ENCODE results near the gene AP3S2. TPM values are rescaled to one million over a fixed set of nuclear protein-coding genes. Genes with fewer than 3 reads are reported as not detected.

AP3S2 gene
- total RNA-seq, 1 donor from 2014 or later, result 46.9 TPM

- intact Hi-C loops (cut with DNase I), result no loop called here
- DNase-seq (ENCODE audit: missing footprints), result no peak
- no peak for ATAC-seq
Measured at GRCh38 chr15:89810837-89811236, 83.0 kb downstream of the AP3S2 start.

DNA sequence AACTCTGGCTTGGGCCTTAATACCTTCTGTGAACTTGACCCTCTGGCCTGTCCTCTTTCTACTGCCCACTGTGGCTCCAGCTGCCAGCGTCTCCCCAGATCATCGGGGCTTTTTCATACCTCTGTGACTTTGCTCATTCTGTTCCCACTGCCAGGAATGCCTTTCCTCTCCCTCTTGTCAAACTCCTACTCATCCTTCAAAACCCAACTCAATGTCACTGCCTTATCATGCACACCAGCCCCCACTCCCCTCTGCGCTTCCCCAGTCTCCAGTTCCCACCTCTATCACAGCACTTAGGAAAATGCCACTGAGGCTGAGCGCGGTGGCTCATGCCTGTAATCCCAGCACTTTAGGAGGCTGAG is 84.0 kb downstream of the AP3S2 start:
- ATAC-seq (no peak), DNase-seq (ENCODE audit: missing footprints) (no peak)
- intact Hi-C loops (cut with DNase I), result no loop called here

DNA sequence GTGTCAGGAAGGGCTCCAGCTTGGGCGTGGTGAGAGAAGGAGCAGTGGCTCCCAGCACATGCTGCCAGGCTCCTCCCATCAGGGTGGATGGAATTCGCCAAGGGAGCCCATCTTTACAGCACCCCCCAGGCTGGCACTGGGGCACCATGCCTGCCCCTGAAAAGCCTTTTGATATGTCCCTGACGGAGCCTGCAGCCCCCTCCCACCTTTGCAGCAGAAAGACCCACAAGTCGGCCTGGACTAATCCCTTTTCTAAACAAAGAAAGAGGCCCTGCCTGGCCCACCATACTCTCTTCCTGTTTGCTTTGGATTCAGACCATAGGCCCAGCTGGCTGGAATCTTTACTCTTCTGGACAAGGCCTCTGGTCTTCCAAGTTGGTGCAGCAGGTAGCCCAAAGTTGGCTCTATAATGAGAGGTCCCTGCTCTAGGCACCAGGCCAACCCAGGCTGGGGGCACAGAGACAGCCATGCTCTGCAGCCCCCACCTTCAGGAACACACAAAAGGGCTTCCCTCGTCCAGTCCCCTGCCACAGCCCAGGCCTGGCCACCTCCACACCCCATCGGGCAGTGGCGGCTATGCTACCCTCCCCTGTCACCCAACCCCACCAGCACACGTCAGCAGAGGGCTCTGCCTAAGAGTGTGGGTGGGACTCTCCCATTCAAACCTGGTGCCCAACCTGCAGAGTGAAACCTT is 84.6 kb downstream of the AP3S2 start:
- DNase-seq (ENCODE audit: missing footprints) (no peak), ATAC-seq (no peak)
- intact Hi-C loops (cut with DNase I), result no loop called here

- DNase-seq (ENCODE audit: missing footprints) (no peak), ATAC-seq (no peak)
- intact Hi-C loops (cut with DNase I), result no loop called here
Measured at GRCh38 chr15:89808160-89808870, 85.5 kb downstream of the AP3S2 start.

- intact Hi-C loops (cut with DNase I), result no loop called here
- no peak for ATAC-seq
- DNase-seq (ENCODE audit: missing footprints), result no peak
Measured at GRCh38 chr15:89807689-89808088, 86.1 kb downstream of the AP3S2 start.

DNA sequence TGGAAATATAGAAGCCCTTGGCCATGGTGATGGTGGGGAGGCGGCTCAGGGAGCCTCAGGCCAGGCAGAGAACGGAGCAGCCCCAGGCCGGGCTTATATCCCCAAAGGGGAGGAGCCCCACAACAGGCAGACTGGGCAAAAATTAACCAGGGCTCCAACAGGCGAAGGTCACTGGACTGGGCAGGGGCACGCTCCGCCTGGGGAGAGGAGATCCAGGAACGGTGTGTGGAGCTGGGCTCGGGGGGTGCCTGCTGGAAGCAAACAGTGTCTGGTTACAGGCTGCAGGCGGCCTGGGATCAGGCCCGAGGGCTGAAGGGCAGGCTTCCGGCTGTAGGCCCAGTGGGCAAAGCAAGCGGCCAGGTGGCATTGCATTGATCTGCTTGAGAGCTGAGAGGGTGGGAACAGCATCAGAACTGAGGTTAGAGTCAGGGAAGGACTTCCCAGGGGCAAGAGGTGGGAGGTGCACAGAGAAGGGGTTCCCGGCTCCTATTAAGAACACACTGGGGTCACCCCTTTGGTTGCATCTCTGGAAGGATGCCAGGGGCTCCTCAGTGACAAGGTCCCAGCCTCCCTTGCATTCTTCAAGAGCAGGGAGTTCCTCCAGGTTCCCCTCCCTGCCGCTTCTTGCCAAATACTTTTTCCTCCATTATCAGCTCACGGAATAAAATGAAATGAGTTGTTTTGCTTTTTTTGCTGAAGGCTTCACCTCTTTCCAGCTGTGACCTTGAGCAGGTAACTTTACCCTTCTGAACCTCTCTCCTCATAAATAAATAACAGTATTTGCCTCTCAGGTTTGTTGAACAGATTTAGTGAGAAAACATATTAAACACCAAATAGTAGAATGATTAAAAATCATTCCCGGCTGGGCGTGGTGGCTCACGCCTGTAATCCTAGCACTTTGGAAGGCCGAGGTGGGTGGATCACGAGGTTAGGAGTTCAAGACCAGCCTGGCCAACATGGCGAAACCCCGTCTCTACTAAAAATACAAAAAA is 86.9 kb downstream of the AP3S2 start:
- intact Hi-C loops (cut with DNase I), result no loop called here
- ATAC-seq, result no peak
- no peak for DNase-seq (ENCODE audit: missing footprints)

GRCh38 chr15:89806210-89806558 is 87.6 kb downstream of the AP3S2 start:
- ATAC-seq (no peak), DNase-seq (ENCODE audit: missing footprints) (no peak)
- intact Hi-C loops (cut with DNase I), result no loop called here

DNA sequence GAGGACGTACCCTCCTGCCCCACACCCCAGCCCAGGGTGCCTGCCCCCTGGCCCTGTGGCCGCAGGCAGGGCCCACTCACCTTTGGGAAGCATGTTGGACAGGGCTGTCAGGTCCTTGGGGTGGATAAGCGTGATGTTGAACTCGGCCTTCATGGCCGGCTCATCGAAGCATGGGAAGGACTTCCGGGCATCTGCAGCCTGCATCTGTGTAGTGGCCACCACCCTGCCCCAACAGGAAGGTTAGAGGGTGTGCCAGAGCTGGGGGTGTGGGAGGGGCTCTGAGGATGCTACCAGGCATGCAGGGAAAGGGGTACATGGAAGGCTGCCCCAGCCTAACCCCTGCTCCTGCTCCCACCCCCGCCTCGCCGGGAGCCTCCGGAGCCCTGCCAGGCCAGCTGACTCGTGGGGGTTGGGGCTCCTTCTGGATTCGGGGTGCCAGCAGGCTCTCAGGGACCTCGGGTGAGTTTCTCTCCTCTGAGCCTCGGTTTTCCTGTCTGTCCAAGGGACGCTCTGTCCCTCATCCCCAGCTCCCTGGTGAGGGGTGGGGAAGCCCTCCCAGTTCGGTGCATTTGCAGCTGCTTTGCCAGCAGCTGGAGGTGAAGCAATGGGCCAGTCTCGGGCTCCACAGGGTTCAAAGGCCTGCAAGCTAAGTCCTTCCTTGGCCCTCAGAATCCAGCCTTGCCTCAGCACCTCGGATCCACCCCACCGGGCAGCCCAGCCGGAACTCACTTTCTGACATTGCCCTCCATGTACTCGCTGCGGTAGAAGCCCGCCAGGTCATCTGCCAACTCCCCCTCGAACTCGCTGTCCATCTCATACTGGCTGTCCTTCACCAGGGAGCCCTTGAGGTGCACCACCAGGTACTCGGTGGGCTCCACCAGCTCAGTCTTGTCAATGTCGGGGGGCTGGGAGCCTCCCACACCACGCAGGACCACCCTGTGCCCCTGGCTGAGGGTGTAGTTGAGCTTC is 88.3 kb downstream of the AP3S2 start:
- intact Hi-C loops (cut with DNase I), result no loop called here
- ATAC-seq (no peak), DNase-seq (ENCODE audit: missing footprints) (no peak)

DNA sequence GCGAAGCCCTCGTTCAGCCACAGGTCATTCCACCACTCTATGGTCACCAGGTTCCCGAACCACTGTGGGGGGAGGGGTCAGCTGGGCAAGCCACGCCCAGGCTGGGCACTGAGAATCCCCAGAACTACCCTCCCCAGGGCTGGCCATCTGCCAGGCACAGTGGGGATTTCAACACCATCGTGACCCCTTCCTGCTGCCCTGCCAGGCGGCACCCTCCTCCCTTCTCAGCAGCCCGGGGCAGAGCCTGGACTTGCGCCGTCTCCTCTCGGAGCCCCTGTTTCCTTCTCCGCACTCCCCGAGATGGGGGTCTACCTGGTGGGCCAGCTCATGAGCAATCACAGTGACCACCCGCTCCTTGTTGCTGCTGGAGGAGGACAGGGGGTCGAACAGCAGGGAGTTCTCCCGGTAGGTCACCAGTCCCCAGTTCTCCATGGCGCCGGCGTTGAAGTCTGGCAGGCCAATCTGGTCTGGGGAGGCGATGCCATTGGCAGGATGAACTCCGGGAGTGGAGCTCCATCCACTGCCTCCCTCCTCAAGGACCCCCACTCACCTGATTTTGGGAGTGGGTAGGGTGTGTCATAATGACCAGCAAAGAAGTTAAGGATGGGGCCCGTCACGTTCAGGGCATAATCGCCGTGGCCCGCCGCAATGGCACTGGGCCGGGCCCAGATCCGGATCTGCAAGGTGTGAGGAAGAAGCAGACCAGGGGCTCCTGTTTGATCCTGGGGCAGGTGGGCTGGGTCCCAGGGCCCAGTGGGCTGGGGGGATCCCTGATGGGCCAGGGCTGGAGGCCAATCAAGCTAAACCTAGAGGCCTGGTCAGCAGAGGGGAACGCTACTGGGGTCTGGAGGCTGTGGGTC is 89.6 kb downstream of the AP3S2 start:
- intact Hi-C loops (cut with DNase I), result no loop called here
- DNase-seq (ENCODE audit: missing footprints) (no peak), ATAC-seq (no peak)

DNA sequence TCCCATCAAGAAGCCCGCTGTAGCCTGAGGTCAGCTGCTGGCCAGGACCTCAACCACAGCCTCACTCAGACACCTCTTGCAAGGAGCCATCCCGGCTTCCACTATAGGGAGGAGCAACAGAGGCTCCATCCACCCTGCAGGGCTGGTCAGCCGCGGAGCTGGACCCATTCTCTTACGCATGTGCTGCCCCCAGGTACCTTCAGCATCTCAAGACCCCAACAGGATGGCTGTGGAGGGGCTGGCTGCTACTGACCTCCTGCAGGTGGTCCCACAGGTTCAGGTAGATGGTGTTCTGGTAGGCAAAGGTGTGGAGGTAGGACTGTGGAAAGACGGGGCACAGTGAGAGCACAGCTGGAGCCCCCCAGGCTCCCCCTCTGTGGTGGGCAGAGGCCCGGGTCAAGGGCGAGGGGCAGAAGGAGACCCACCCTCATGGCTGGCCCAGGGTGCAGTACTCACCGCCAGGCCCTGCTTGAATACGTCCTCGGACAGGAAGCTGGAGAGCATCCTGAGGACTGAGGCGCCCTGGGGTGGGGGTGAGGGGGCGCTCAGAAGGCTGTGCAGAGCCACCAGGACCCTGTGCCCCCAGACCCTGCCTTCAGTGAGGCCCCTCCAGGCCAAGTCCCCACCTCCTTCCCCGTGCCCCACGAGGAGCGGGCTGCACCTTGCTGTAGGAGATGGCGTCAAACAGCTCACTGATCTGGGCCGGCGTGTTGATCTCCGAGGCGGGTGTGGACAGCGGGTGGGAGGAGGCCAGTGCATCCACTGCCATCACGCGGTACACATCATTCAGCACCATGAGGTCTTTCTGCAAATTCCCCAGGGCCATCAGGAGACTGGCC is 90.6 kb downstream of the AP3S2 start:
- DNase-seq (ENCODE audit: missing footprints) (no peak), ATAC-seq (no peak)
- intact Hi-C loops (cut with DNase I), result no loop called here

DNA sequence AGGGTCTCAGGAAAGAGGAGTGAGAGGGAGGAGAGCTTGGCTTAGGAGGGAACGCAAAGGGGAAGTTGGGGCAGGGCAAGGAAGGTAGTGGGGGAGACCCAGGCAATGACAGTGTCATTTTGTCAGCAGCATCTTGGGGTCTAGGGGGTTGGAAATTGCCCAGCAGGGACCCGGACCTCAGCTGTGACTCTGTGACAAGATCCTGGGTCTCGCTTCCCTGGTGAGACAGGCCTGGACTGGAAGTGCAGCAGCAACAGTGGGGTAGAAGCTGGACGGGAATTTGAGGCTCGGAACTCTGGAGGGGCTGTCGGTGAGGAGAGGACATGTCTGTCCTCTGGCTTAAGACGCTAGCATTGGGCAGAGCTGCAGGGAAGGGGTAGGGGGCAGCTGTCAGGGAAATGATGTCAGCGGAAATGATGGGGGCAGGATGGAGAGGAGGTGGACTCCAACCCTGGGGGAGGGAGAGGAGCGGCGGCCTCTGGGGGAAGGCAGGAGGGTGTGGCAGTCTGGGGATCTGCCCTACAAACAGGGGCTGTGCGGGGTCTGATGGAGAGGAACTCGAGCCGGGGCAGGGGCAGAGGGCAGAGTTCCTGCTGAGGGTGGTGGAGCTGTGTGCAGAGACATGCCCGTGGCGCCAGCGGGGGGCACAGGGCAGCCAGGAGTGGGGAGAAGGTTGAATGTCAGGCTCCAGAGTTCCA is 91.4 kb downstream of the AP3S2 start:
- intact Hi-C loops (cut with DNase I), result no loop called here
- no peak for DNase-seq (ENCODE audit: missing footprints)
- no peak for ATAC-seq

- no peak for ATAC-seq
- DNase-seq (ENCODE audit: missing footprints), result no peak
- intact Hi-C loops (cut with DNase I), result no loop called here
Measured at GRCh38 chr15:89801471-89802195, 92.2 kb downstream of the AP3S2 start.

DNA sequence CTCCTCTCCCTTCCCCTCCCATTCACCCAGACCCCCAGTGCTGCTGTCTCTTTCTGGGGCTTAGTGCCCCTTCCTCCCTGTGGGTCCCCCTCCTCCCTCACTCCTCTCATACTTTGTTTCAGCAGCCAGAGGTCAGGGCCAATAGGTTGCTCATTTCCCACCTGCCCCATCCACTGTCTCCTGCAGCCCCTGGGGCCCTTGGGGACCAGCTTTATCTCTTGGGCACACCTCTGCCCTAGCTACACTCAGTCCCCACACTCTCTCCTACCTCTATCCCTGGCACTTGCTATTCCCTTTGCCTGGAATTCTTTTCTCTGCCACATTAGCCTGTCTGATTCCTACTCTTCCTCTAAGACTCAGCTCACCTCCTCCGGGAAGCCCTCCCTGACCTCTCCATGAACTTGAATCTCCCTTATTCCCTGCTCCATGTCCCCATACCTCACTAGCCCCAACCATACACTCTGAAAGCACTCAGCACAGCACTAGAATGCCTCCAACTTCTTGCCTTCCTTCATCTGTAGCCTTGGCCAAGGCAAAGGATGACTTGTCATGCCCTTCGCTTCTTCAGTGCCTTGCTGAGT is 93.8 kb downstream of the AP3S2 start:
- ATAC-seq, result no peak
- intact Hi-C loops (cut with DNase I), result no loop called here
- DNase-seq (ENCODE audit: missing footprints), result no peak

DNA sequence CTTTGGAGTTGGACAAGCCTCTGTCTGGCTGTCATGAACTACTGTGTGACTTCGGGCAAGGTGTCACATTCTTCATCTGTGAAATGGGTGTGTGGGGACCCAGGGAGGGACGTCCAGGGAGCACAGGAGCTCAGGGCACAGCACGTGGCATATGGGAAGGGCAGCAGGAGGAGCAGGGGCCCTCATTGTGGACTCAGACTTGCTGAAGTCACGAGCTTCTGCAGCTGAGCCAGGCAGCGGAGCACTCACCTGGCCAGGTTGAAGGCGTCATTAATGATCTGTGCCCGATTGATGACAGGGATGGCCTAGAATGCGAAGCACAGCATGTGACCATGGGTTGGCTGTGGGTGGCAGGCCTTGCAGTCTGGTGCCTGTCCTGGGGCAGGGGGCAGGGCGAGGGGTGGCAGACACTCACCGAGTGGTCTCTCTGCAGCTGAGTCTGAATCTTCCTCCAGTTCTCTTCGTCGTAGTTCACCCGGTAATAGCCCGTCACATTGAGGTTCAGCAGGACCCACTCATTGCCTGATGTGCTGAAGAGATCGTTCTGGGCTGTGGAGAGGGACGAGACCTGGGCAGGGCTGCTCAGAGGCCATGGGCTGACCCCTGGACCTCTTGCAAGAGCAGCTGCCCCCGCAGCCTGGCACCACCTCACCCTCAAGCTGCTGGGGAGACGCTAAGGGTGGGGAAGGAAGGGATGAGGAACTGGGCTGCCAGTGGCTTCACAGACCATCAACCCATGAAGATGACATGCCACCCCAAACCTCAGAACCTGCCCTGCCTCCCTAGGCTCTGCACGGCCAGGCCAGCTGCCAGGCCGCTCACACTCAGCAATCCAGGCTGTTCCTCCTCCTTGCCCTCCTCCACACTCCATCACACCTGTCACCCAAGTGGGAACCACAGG is 94.5 kb downstream of the AP3S2 start:
- DNase-seq (ENCODE audit: missing footprints) (no peak), ATAC-seq (no peak)
- intact Hi-C loops (cut with DNase I), result no loop called here
